RWPE2 (cell line): ENCODE data around the gene VWA5B2.

ENCODE experiments used
- ATAC-seq: fragments of 200-7000 bp; cut with Tn5 transposase; 3 replicates; pipeline ENCODE4 v1.9.1; 2021; ENCODE audit warnings: low read depth
- DNase-seq: peaks from one replicate; pipeline ENCODE4 v3.0.0-alpha.2; 2020; ENCODE audit warnings: low spot score
- H3K27ac ChIP-seq: fragments of 450-650 bp; 2 replicates; pipeline ENCODE4 v1.5.1; 2017; ENCODE audit warnings: mild to moderate bottlenecking; ENCODE audit not compliant: poor library complexity, severe bottlenecking
- H3K27me3 ChIP-seq: fragments of 250-450 bp; sonication (Bioruptor Pico); 2 replicates; pipeline ENCODE4 v1.5.1; 2021; ENCODE audit warnings: mild to moderate bottlenecking, moderate library complexity; ENCODE audit not compliant: insufficient read depth, poor library complexity, severe bottlenecking
- H3K36me3 ChIP-seq: fragments of 250-450 bp; sonication (Bioruptor Pico); 2 replicates; pipeline ENCODE4 v1.5.1; 2020; ENCODE audit warnings: low read depth, mild to moderate bottlenecking, moderate library complexity
- H3K4me1 ChIP-seq: fragments of 250-450 bp; sonication (Bioruptor Pico); 2 replicates; pipeline ENCODE4 v1.5.1; 2021; ENCODE audit warnings: mild to moderate bottlenecking, moderate library complexity; ENCODE audit not compliant: insufficient read depth, poor library complexity, severe bottlenecking
- H3K4me3 ChIP-seq: fragments of 250-450 bp; sonication (Bioruptor Pico); 2 replicates; pipeline ENCODE4 v1.5.1; 2021; ENCODE audit warnings: mild to moderate bottlenecking, moderate library complexity; ENCODE audit not compliant: severe bottlenecking
- H3K9me3 ChIP-seq: fragments of 250-450 bp; sonication (Bioruptor Pico); 2 replicates; pipeline ENCODE4 v1.5.1; 2021; ENCODE audit warnings: mild to moderate bottlenecking, moderate library complexity; ENCODE audit not compliant: severe bottlenecking
- TF ChIP-seq, protein P1 (sequence below): fragments of 450-650 bp; IDR thresholded peaks from one replicate; pipeline ENCODE4 v1.5.1; 2017; ENCODE audit warnings: mild to moderate bottlenecking, moderate library complexity; ENCODE audit not compliant: poor library complexity, severe bottlenecking

VWA5B2 gene

DNA sequence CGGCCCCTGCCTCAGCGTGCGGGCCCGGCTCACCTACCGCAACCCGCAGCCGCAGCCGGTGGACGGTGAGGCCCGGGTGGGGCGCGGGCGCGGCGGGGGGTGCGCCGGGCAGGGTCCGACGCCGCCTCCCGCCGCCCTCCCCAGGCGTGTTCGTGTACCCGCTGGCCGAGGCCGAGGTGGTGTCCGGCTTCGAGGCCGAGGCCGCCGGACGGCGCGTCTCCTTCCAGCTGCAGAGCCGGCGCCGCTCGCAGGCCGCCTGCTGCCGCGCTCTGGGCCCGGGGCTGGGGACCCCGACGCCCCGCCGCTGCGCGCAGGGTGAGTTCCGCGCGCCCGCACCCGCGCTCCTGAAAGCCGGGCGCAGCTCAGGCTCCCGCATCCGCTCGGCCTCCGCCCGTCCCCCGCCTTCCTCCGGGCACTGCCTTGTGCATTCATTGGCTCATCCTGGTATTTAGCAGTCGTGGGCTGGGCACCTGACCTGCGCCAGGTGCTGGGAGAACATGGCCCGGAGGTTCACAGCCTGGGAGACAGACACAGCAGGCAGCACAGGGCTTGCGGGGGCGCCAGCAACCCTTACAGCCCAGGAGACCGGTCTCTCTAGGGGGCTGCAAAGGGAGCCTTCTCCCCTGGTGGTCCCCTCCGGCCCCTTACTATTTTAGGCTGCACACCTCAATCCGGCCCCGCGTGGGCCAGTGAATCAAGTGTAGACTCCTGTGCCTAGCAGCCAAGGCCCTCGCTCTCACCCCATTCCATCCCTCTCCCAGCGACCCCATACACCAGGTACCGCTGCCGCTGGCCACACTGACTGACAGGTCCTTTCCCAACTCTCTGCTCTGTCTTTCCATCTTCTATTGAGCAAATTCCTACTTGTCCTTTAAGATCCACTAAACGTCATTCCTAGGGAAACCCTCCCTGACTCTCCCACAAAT, 1.5 kb downstream of the VWA5B2 start:
- Histone ChIP-seq H3K27ac (no peak overlapping the region), H3K9me3 (no peaks in the 10 kb centered on the region), H3K36me3 (no peaks in the 10 kb centered on the region), H3K4me3 (peak overlapping the region; percentile 28), H3K27me3 (peaks cover 37% of the 10 kb centered on the region), H3K4me1 (peaks cover 3% of the 10 kb centered on the region)
- ATAC-seq (peak; percentile 54), DNase-seq (peak; percentile 60)
- TF ChIP-seq, protein P1, sequence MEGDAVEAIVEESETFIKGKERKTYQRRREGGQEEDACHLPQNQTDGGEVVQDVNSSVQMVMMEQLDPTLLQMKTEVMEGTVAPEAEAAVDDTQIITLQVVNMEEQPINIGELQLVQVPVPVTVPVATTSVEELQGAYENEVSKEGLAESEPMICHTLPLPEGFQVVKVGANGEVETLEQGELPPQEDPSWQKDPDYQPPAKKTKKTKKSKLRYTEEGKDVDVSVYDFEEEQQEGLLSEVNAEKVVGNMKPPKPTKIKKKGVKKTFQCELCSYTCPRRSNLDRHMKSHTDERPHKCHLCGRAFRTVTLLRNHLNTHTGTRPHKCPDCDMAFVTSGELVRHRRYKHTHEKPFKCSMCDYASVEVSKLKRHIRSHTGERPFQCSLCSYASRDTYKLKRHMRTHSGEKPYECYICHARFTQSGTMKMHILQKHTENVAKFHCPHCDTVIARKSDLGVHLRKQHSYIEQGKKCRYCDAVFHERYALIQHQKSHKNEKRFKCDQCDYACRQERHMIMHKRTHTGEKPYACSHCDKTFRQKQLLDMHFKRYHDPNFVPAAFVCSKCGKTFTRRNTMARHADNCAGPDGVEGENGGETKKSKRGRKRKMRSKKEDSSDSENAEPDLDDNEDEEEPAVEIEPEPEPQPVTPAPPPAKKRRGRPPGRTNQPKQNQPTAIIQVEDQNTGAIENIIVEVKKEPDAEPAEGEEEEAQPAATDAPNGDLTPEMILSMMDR: no peak

DNA sequence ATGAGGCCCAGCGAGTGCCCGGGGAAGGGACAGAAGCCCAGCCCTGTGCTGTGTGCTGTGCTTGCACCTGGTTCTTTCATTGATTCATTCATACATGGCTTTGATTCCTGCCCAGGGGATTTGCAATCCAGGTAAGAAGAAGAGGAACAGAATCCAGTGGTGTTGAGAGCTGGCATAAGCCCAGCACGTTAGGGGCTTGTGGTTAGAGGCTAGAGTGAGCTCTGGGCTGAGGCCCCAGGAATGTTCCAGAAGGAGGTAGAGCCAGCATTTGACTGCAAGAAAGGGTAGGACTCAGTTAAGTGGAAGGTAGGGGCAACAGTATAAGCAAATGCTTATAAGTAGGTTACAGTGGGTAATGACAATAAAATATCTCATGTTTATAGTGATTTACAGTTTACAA, 2.3 kb downstream of the VWA5B2 start:
- Histone ChIP-seq H3K4me1 (peaks cover 3% of the 10 kb centered on the region), H3K4me3 (no peak overlapping the region), H3K27ac (no peak overlapping the region), H3K36me3 (no peaks in the 10 kb centered on the region), H3K9me3 (no peaks in the 10 kb centered on the region), H3K27me3 (peaks cover 37% of the 10 kb centered on the region)
- ATAC-seq (no peak), DNase-seq (no peak)
- TF ChIP-seq, protein P1: no peak

DNA sequence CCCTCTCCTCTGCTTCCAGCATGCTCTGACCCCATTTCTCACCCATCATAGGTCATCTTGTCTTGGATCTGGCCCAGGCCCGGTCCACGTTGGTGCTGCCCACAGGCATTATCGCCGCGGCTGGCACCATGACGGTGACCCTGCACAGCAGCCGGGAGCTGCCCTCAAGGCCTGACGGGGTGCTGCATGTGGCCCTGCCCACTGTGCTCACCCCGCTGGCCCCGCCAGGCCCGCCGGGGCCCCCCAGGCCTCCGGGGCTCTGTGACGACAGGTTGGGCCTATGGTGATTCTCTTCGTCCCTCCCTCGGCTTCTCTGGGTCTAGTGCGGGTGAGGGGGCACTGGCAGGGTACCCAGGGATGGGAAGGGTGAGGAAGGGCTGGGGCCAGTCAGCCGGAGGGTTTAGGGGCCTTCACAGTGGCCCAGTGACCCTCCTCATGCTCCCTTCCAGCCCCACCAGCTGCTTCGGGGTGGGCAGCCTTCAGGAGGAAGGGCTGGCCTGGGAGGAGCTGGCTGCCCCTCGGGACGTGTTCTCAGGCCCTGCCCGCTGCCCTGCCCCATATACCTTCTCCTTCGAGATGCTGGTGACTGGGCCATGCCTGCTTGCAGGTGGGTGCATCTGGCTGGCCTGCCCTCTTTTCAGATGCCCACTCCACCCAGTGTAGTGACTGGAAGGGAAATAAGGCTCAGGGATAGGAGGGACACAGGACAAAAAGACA, 3.9 kb downstream of the VWA5B2 start:
- ATAC-seq (no peak), DNase-seq (no peak)
- no peaks in the 10 kb centered on the region for H3K36me3 ChIP-seq
- no peak overlapping the region for H3K4me3 ChIP-seq
- peaks cover 36% of the 10 kb centered on the region for H3K27me3 ChIP-seq
- peaks cover 3% of the 10 kb centered on the region for H3K4me1 ChIP-seq
- H3K27ac ChIP-seq: no peak overlapping the region
- no peaks in the 10 kb centered on the region for H3K9me3 ChIP-seq
- TF ChIP-seq, protein P1: no peak

DNA sequence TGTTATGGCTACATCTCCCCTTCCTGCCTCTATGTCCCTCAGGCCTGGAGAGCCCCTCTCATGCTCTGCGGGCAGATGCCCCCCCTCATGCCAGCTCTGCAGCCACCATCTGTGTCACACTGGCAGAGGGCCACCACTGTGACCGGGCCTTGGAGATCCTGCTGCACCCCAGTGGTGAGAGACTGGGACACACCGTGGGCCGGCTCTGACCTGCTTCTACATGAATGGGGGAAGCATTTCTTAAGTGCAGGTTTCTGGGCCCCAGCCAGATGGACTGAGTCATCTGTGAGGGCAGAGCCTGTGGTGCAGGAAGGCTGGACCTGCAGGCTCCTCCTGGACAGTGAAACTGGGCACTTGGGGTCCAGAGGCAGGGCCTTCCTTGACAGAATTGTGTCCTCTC, 4.8 kb downstream of the VWA5B2 start:
- ATAC-seq (peak; percentile 85), DNase-seq (peak; percentile 92)
- TF ChIP-seq, protein P1: peak; percentile 46
- Histone ChIP-seq H3K4me1 (peaks cover 3% of the 10 kb centered on the region), H3K27ac (no peak overlapping the region), H3K27me3 (peaks cover 27% of the 10 kb centered on the region), H3K9me3 (no peaks in the 10 kb centered on the region), H3K4me3 (no peak overlapping the region), H3K36me3 (no peaks in the 10 kb centered on the region)
